ENCODE measurements around the gene ZNF30. TPM values are rescaled to one million over a fixed set of nuclear protein-coding genes. Genes with fewer than 3 reads are reported as not detected.

Gene ZNF30
- total RNA-seq, 2 experiments from 2014 or later: 4.2 to 4.4 TPM

DNA sequence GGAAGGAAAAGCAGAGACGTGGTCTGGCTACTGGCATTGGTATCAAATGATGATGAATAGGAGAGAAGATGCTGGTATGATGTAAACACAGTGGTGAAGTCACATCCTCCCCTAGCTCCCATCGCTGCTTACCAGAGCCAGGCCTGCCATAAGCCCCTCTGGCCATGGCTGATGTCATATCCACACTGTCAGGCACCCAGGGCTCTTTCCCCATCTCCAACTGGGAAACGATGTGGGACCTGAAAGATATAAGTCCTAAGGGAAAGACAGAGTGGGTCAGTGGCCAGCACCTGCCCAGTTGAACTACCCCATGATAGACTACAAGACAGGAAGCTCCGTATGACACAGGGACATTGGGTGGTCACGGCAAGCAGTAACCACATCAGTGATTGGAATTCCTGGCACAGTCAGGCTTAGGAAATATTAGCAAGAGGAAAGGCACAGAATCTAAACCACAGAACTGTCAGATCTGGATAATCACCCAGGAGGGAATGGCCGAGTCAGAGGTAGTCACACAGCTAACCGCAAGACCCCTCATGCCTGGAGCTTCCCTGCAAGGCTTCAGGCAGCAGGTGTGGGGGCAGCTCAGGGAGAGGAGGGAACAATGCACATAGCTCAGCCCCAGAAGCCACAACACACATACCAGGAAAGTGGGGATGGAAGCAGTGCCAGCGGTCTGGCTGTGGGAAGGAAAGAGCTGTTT is 33.6 kb downstream of the ZNF30 start:
- POLR2A ChIA-PET: no interaction called here
- Mint-ChIP-seq H3K4me1 (ENCODE audit: low read depth) (peaks cover 23% of the 10 kb centered on the region), H3K36me3 (ENCODE audit: low read depth) (peaks cover 80% of the 10 kb centered on the region), H3K27ac (peak overlapping the region; percentile 7), H3K27me3 (no peaks in the 10 kb centered on the region), H3K9me3 (peaks cover 62% of the 10 kb centered on the region), H3K4me3 (no peak overlapping the region)
- intact Hi-C loops (cut with micrococcal nuclease): no loop called here
- CTCF ChIA-PET: interaction anchor here (3.8 to 9.8 kb wide), 2 partner anchors 12 to 53 kb away, joined by 17 to 41 read pairs; no protein-coding TSS in a partner anchor
- no peak for DNase-seq
- TF ChIP-seq, protein P1, sequence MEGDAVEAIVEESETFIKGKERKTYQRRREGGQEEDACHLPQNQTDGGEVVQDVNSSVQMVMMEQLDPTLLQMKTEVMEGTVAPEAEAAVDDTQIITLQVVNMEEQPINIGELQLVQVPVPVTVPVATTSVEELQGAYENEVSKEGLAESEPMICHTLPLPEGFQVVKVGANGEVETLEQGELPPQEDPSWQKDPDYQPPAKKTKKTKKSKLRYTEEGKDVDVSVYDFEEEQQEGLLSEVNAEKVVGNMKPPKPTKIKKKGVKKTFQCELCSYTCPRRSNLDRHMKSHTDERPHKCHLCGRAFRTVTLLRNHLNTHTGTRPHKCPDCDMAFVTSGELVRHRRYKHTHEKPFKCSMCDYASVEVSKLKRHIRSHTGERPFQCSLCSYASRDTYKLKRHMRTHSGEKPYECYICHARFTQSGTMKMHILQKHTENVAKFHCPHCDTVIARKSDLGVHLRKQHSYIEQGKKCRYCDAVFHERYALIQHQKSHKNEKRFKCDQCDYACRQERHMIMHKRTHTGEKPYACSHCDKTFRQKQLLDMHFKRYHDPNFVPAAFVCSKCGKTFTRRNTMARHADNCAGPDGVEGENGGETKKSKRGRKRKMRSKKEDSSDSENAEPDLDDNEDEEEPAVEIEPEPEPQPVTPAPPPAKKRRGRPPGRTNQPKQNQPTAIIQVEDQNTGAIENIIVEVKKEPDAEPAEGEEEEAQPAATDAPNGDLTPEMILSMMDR (IDR thresholded peaks at IDR 0.05): no peak
- ATAC-seq: no peak

GRCh38 chr19:34960940-34961679 is 34.4 kb downstream of the ZNF30 start:
- intact Hi-C loops (cut with micrococcal nuclease): no loop called here
- ChIA-PET POLR2A (no interaction called here), CTCF (interaction anchor here (3.8 to 9.8 kb wide), 2 partner anchors 11 to 52 kb away, joined by 17 to 41 read pairs; no protein-coding TSS in a partner anchor)

GRCh38 chr19:34961775-34962686 is 35.3 kb downstream of the ZNF30 start:
- intact Hi-C loops (cut with micrococcal nuclease): no loop called here
- CTCF ChIA-PET: interaction anchor here (0.9 to 9.8 kb wide), 4 partner anchors 10 to 105 kb away, joined by 3 to 41 read pairs (median 10); no protein-coding TSS in a partner anchor
- peak; percentile 50 for ATAC-seq

More at GRCh38 chr19:34960940-34961679, 34.4 kb downstream of the ZNF30 start:
- ATAC-seq: no peak
- peaks cover 23% of the 10 kb centered on the region for H3K4me1 Mint-ChIP-seq (ENCODE audit: low read depth)
- TF ChIP-seq, protein P1 (IDR thresholded peaks at IDR 0.05): no peak
- H3K27ac Mint-ChIP-seq: peak overlapping the region; percentile 68
- peaks cover 72% of the 10 kb centered on the region for H3K36me3 Mint-ChIP-seq (ENCODE audit: low read depth)
- H3K4me3 Mint-ChIP-seq: no peak overlapping the region
- no peak for DNase-seq
- H3K9me3 Mint-ChIP-seq: peaks cover 68% of the 10 kb centered on the region
- no peaks in the 10 kb centered on the region for H3K27me3 Mint-ChIP-seq

GRCh38 chr19:34962687-34963572 is 36.2 kb downstream of the ZNF30 start:
- CTCF ChIA-PET: interaction anchor here (0.9 to 9.8 kb wide), 4 partner anchors 9 to 104 kb away, joined by 3 to 41 read pairs (median 10); no protein-coding TSS in a partner anchor
- peak; percentile 16 for DNase-seq

More at GRCh38 chr19:34961775-34962686, 35.3 kb downstream of the ZNF30 start:
- peak overlapping the region; percentile 88 for H3K27ac Mint-ChIP-seq
- peaks cover 62% of the 10 kb centered on the region for H3K36me3 Mint-ChIP-seq (ENCODE audit: low read depth)
- H3K27me3 Mint-ChIP-seq: no peaks in the 10 kb centered on the region
- TF ChIP-seq, protein P1 (IDR thresholded peaks at IDR 0.05): no peak
- peak overlapping the region; percentile 92 for H3K4me3 Mint-ChIP-seq
- DNase-seq: peak; percentile 39
- POLR2A ChIA-PET: interaction anchor here (1.3 to 1.6 kb wide), 2 partner anchors 9 to 36 kb away, joined by 3 to 4 read pairs; no protein-coding TSS in a partner anchor
- peaks cover 23% of the 10 kb centered on the region for H3K4me1 Mint-ChIP-seq (ENCODE audit: low read depth)
- H3K9me3 Mint-ChIP-seq: peaks cover 61% of the 10 kb centered on the region

More at GRCh38 chr19:34962687-34963572, 36.2 kb downstream of the ZNF30 start:
- POLR2A ChIA-PET: interaction anchor here (0.6 to 1.6 kb wide), 10 partner anchors 10 to 228 kb away, joined by 3 to 6 read pairs (median 3); partner anchors contain the start of genes GRAMD1A and ZNF30
- peaks cover 23% of the 10 kb centered on the region for H3K4me1 Mint-ChIP-seq (ENCODE audit: low read depth)
- H3K27me3 Mint-ChIP-seq: no peaks in the 10 kb centered on the region
- TF ChIP-seq, protein P1 (IDR thresholded peaks at IDR 0.05): no peak
- peak overlapping the region; percentile 88 for H3K27ac Mint-ChIP-seq
- intact Hi-C loops (cut with micrococcal nuclease): no loop called here
- ATAC-seq: no peak
- peaks cover 54% of the 10 kb centered on the region for H3K36me3 Mint-ChIP-seq (ENCODE audit: low read depth)
- peak overlapping the region; percentile 92 for H3K4me3 Mint-ChIP-seq
- peaks cover 56% of the 10 kb centered on the region for H3K9me3 Mint-ChIP-seq

Data from activated CD8-positive, alpha-beta T cell treated with anti-CD3 and anti-CD28 coated beads for 36 hours (primary cell).